Measurements from ENCODE around the gene PEMT.

DNA sequence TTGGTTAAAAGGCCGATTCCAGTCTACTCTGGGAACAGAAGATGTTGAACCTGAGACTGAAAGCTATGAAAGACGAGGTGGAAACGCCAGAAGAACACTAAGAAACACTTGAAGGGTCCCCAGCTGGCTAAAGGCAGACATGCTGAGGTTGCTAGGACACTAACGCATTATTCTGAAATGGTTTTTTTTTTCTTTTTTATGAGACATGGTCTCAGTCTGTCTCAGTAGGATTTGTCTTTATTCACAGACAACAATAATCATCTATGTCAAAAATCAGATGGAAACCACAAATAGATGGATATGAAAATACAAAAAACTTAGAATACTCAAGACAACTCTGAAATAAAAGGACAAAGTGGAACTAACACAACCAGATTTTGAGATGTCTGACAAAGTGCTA, 60.4 kb downstream of the PEMT start:
- TF ChIP-seq, protein P1, sequence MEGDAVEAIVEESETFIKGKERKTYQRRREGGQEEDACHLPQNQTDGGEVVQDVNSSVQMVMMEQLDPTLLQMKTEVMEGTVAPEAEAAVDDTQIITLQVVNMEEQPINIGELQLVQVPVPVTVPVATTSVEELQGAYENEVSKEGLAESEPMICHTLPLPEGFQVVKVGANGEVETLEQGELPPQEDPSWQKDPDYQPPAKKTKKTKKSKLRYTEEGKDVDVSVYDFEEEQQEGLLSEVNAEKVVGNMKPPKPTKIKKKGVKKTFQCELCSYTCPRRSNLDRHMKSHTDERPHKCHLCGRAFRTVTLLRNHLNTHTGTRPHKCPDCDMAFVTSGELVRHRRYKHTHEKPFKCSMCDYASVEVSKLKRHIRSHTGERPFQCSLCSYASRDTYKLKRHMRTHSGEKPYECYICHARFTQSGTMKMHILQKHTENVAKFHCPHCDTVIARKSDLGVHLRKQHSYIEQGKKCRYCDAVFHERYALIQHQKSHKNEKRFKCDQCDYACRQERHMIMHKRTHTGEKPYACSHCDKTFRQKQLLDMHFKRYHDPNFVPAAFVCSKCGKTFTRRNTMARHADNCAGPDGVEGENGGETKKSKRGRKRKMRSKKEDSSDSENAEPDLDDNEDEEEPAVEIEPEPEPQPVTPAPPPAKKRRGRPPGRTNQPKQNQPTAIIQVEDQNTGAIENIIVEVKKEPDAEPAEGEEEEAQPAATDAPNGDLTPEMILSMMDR (IDR thresholded peaks at IDR 0.05): no peak
- TF ChIP-seq POLR2A (IDR thresholded peaks at IDR 0.05): no peak
